AG04450 (cell line): ENCODE results near the gene GPBAR1. TPM values are rescaled to one million over a fixed set of nuclear protein-coding genes. Genes with fewer than 3 reads are reported as not detected.

ENCODE experiments used
- CTCF ChIA-PET: fragments of 300-600, 350-600 bp; formaldehyde crosslinking; extraction: SDS; loops from one replicate; lab custom pipeline; 2022; ENCODE audit warnings: antibody characterized with exemption, inconsistent platforms; lab: Charles Lee
- POLR2A ChIA-PET: fragments of 350-600 bp; formaldehyde crosslinking; extraction: SDS; loops from one replicate; lab custom pipeline; 2021; ENCODE audit warnings: antibody characterized with exemption, inconsistent platforms; lab: Yijun Ruan, JAX
- DNase-seq: peaks from one replicate; pipeline ENCODE4 v3.0.0-alpha.2; 2011; ENCODE audit warnings: low read depth, low spot score
- H3K27ac ChIP-seq: one replicate; pipeline ENCODE4 v1.5.1; 2012; ENCODE audit warnings: low read depth, low read length, control low read depth
- H3K27me3 ChIP-seq: one replicate; pipeline ENCODE4 v1.6.0; 2012; ENCODE audit warnings: low read length; ENCODE audit not compliant: control insufficient read depth, insufficient read depth
- H3K4me3 ChIP-seq: 2 replicates; pipeline ENCODE4 v1.5.1; 2011; ENCODE audit warnings: mild to moderate bottlenecking, low read depth, low read length, control low read depth
- H3K9me3 ChIP-seq: 2 replicates; pipeline ENCODE4 v1.5.1; 2012; ENCODE audit warnings: low read length; ENCODE audit not compliant: control insufficient read depth, insufficient read depth
- CTCF ChIP-seq: IDR thresholded peaks from 2 replicates; pipeline ENCODE4 v1.5.1; 2011; ENCODE audit warnings: low read depth, low read length, control low read depth, inconsistent platforms
- polyA plus RNA-seq: library from polyadenylated mRNA; depleted of rRNA; stranded (reverse); fragments of >200 nt; gene quantifications from 2 replicates; pipeline ENCODE4 v1.2.3, GENCODE V29; 2011

GPBAR1 gene
- polyA plus RNA-seq, 1 experiment: not detected

- no peak for TF ChIP-seq CTCF
- Histone ChIP-seq H3K9me3 (no peaks in the 10 kb centered on the region), H3K4me3 (no peak overlapping the region), H3K27ac (no peak overlapping the region), H3K27me3 (no peaks in the 10 kb centered on the region)
- ChIA-PET CTCF (no interaction called here), POLR2A (interaction anchor here (0.7 kb wide), 1 partner anchor 18 kb away, joined by 3 read pairs; no protein-coding TSS in a partner anchor)
- no peak for DNase-seq
Observed at GRCh38 chr2:218236829-218237228, 24.0 kb upstream of the GPBAR1 start.

- TF ChIP-seq CTCF: no peak
- Histone ChIP-seq H3K9me3 (no peaks in the 10 kb centered on the region), H3K27ac (no peak overlapping the region), H3K27me3 (no peaks in the 10 kb centered on the region), H3K4me3 (no peak overlapping the region)
- DNase-seq: no peak
- POLR2A ChIA-PET: interaction anchor here (0.7 kb wide), 1 partner anchor 20 kb away, joined by 3 read pairs; no protein-coding TSS in a partner anchor
- CTCF ChIA-PET: no interaction called here
Observed at GRCh38 chr2:218238887-218239286, 21.9 kb upstream of the GPBAR1 start.

- H3K27ac ChIP-seq: no peak overlapping the region
- TF ChIP-seq CTCF: no peak
- CTCF ChIA-PET: interaction anchor here (0.7 to 2.0 kb wide), 3 partner anchors 11 to 26 kb away, joined by 3 to 5 read pairs (median 4); partner anchors contain the start of genes AAMP and PNKD
- no peak overlapping the region for H3K4me3 ChIP-seq
- DNase-seq: no peak
- POLR2A ChIA-PET: interaction anchor here (1.5 to 1.7 kb wide), 2 partner anchors 9 to 12 kb away, joined by 3 to 8 read pairs; no protein-coding TSS in a partner anchor
- H3K9me3 ChIP-seq: no peaks in the 10 kb centered on the region
- no peaks in the 10 kb centered on the region for H3K27me3 ChIP-seq
Observed at GRCh38 chr2:218244204-218244603, 16.6 kb upstream of the GPBAR1 start.

GRCh38 chr2:218244665-218245064 is 16.1 kb upstream of the GPBAR1 start:
- Histone ChIP-seq H3K27me3 (no peaks in the 10 kb centered on the region), H3K9me3 (no peaks in the 10 kb centered on the region), H3K27ac (no peak overlapping the region), H3K4me3 (no peak overlapping the region)
- ChIA-PET CTCF (interaction anchor here (0.7 to 1.3 kb wide), 2 partner anchors 10 to 14 kb away, joined by 3 to 4 read pairs; no protein-coding TSS in a partner anchor), POLR2A (interaction anchor here (0.6 to 1.7 kb wide), 3 partner anchors 10 to 14 kb away, joined by 3 to 9 read pairs (median 8); no protein-coding TSS in a partner anchor)
- no peak for TF ChIP-seq CTCF
- no peak for DNase-seq

GRCh38 chr2:218245214-218245613 is 15.6 kb upstream of the GPBAR1 start:
- Histone ChIP-seq H3K27me3 (no peaks in the 10 kb centered on the region), H3K4me3 (no peak overlapping the region), H3K27ac (no peak overlapping the region), H3K9me3 (no peaks in the 10 kb centered on the region)
- ChIA-PET POLR2A (interaction anchor here (0.6 to 1.7 kb wide), 2 partner anchors 11 to 14 kb away, joined by 8 to 9 read pairs; no protein-coding TSS in a partner anchor), CTCF (no interaction called here)
- DNase-seq: no peak
- no peak for TF ChIP-seq CTCF
